Liver (tissue), 3 donors: ENCODE measurements around the gene TPD52L1.

Source experiments
- FOXA2 ChIP-seq: IDR thresholded peaks from 2 replicates; pipeline ENCODE4 v1.6.1; 2016; ENCODE audit warnings: antibody characterized with exemption
- SP1 ChIP-seq: IDR thresholded peaks from 2 replicates; pipeline ENCODE4 v1.6.1; 2018; ENCODE audit warnings: antibody characterized with exemption, mild to moderate bottlenecking
- TF ChIP-seq, protein P1 (sequence below): fragments of 150-350 bp; IDR thresholded peaks from 2 replicates; pipeline ENCODE4 v1.5.1; 2017; ENCODE audit warnings: improper control_type of control experiment, low read depth, low read length; ENCODE audit not compliant: missing input control
- donor health status: healthy.
- donor health status: healthy.

- TF ChIP-seq, protein P1, sequence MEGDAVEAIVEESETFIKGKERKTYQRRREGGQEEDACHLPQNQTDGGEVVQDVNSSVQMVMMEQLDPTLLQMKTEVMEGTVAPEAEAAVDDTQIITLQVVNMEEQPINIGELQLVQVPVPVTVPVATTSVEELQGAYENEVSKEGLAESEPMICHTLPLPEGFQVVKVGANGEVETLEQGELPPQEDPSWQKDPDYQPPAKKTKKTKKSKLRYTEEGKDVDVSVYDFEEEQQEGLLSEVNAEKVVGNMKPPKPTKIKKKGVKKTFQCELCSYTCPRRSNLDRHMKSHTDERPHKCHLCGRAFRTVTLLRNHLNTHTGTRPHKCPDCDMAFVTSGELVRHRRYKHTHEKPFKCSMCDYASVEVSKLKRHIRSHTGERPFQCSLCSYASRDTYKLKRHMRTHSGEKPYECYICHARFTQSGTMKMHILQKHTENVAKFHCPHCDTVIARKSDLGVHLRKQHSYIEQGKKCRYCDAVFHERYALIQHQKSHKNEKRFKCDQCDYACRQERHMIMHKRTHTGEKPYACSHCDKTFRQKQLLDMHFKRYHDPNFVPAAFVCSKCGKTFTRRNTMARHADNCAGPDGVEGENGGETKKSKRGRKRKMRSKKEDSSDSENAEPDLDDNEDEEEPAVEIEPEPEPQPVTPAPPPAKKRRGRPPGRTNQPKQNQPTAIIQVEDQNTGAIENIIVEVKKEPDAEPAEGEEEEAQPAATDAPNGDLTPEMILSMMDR, result no peak
- TF ChIP-seq FOXA2, result no peak
- TF ChIP-seq SP1, result no peak
Measured at GRCh38 chr6:125273251-125273650, 119.7 kb downstream of the TPD52L1 start.
